Inferior parietal cortex (tissue), 1 donor: ENCODE results near the gene KCTD21.
A peak's percentile ranks its signal among the peaks of the same experiment; 100 is the strongest.
"Not testable (repeated sequence)": the region's sequence is repeated elsewhere in the genome, so short reads cannot be mapped to it uniquely, and the experiment has no call there.

Experiments used
- DNase-seq: peaks from one replicate; pipeline ENCODE4 v3.0.0-alpha.2; 2016; ENCODE audit errors: extremely low spot score

KCTD21 gene, protein sequence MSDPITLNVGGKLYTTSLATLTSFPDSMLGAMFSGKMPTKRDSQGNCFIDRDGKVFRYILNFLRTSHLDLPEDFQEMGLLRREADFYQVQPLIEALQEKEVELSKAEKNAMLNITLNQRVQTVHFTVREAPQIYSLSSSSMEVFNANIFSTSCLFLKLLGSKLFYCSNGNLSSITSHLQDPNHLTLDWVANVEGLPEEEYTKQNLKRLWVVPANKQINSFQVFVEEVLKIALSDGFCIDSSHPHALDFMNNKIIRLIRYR

DNA sequence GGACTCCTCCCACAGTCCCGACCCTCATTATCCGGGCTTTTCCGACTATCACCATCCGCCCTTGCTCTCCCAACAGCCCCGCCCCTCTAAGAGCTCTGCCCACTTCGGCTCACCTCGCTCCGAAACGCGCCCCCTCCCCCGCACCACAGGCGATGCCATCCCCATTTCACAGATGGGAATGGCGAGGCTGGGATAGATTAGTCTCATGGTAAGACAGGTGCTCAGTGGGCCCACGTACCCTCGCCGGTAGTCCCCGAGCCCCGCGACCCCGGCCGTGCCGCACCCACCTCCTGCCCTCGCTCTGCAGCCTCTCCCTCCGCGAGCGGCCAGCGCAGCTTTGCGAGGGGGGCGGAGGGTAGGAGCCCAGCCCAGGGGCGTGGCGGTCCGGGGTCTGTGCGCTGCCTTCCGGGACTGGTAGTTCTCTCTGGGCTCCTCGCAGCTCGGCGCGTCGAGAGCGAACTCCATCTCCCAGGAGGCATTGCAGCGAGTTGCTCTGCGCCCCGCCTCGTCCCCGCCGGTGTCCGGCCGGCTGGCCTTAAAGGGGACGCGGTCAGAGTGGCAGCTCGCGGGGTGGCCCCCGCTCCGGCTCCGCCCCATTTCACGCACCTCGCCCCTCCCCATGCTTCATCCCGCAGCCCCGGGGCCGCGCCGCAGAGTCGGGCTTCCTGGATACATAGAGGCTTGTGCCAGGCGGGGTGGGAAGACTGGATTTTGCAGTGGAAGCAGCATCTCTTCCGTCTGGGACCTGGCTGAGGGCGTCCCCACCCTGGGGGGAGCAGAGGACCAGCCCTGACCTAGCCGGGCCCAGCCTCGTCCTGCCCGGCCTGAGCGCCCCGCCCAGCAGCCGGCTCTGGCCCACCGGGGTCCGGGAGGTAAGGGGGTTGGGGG is at the start of gene KCTD21, which contains the start of gene USP35:
Gene KCTD21 (minus strand): TSS at position 341 of the 888 bp plus-strand sequence. CDS start 14,072 bp downstream, outside the sequence.
Gene USP35 (plus strand): TSS at position 634 of the 888 bp plus-strand sequence. CDS start 7,327 bp downstream, outside the sequence.
- DNase-seq: peak; percentile 96

DNA sequence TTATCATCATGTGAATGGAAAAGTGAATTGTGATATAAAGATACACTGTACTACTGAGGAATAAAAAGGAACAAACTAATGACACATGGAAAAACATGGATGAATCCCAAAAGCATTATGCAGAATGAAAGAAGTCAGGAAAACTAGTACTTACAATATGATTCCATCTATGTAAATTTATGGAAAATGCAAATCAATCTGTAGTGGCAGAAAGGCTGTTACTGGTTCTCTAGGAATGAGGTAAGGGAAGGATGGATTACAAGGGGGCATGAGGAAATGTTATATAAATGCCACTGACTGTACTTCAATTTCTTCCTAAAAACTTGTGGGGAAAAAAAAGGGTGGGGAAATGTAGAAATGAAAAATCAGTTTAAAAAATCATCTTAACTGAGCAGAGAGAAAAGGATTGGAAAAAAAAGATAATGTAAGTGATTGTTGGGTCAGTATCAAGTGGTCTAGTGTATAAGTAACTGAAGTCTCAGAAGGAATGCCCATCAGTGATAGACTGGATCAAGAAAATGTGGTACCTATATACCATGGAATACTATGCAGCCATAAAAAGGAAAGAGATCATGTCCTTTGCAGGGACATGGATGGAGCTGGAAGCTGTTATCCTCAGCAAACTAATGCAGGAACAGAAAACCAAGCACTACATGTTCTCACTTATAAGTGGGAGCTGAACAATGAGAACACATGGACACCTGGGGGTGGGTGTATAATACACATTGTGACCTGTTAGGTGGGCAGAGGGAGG is 49.0 kb upstream of the KCTD21 start:
- DNase-seq: no peak

DNA sequence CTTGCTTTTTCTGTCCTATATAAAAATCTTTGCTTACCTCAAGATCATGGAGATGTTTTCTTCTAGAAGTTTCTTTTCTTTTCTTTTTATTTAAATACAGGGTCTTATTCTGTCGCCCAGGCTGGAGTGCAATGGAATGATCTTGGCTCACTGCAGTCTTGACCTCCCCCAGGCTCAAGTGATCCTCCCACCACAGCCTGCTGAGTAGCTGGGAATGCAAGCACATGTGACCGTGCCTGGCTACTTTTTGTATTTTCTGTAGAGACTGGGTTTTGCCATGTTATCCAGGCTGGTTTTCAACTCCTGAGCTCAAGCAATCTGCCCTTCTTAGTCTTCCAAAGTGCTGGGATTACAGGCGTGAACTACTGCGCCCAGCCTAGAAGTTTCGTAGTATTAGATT is 45.6 kb upstream of the KCTD21 start:
- DNase-seq: no peak

DNA sequence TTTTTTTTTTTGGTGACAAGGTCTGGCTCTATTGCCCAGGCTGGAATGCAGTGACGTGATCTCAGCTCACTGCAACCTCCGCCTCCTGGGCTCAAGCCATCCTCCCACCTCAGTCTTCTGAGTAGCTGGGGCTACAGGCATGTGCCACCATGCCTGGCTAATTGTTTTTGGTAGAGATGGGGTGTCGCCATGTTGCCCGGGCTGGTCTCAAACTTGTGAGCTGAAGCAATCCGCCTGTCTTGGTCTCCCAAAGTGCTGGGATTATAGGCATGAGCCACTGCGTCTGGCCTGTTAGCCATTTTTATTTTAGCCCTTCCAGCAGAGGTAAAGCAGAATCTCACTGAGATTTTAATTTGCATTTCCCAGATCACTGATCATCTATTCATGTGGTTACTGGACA is 44.6 kb upstream of the KCTD21 start:
- not testable (repeated sequence) for DNase-seq

DNA sequence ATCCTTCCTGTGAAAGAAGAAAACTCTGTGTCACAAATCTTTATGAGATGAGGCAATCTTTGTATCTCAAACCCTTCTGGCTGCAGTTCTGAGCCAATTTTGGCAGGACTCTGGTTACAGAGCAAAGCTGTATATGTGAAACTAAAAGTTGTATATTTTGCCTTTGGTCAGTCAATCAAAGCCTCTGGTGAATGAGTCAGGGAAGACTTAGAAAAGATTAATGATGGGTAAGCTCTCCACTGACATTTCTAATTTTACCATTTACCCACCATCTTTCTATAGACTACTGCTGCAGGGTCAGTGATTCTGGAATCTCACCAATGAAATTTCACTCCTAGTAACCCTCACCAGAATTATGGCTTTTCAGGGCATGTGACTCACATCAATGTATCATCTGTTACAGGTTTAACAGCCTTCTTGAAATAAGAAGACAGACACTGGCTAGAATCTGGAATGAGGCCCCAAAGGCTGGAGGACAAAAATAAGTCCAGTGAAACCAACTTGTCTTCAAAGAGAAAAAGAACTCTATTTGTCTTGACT is 43.6 kb upstream of the KCTD21 start:
- DNase-seq: no peak

DNA sequence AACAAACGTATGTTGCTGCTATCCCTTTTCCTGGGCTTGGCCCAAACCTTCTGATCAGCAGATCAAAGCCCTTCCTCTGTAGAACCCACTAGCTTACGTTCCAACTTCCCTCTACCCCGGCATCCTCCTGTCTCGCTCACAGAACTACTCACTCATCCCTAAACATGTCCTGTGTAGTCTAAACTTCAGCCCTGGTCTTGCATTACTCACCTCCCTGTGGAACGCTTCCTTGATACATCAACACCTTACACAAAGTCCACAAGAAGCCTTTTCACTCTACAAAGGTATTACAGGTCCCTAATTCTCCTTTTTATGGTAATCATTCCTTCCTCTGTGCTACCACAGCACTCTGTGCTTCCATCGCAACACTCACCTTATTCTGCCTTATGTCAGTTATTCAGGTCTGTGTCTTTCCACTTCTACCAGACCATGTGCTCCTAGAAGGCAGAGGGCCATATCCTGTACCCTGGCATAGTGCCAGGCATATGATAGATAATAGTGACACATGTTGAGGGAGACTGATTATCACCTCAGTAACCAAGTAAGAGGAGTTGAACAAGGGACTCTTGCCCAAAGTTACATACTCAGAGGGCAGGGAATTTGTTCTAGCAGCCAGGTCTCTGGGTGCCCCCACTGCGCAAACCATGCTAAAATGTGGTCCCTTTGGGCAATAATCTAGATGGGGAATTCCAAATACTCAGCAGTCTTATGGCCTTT is 41.9 kb upstream of the KCTD21 start:
- no peak for DNase-seq

DNA sequence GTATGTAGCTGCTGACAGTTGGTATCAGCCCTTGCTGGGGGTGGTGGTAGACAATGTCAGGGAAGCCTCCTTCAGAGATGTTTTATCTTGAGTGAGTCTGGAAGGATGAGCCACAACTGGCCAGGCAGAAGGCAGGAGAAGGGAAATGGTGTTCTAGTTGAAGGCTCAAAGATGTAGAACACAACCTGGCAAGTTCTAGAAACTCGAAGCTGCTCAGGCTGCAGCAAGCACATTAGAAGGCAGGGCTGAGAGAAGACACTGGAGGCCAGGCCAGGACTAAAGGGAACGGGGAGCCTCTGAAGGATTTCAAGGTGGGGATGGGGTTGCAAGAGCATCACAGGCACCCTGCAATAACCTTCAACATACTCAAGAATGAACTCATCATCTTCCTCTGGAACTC is 40.7 kb upstream of the KCTD21 start:
- no peak for DNase-seq

DNA sequence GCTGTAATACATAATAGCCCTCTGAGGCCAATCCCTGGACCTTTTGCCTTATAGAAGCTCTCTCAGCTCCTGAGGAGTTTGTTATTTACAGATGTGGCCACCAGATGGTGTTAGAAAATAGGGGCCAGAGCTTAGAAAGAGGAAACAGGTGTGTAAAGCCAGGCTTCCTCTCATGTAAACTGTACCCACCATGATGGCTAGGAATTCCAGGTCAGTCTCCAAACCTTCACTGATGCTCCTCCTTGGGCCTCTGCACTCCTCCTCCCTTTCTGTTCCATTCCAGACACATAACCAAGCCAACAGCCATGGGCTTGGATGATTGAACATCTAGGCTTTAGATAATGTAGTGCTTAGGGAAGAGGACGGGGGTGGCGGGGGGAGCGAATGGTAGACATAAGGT is 40.0 kb upstream of the KCTD21 start:
- DNase-seq: peak; percentile 82

DNA sequence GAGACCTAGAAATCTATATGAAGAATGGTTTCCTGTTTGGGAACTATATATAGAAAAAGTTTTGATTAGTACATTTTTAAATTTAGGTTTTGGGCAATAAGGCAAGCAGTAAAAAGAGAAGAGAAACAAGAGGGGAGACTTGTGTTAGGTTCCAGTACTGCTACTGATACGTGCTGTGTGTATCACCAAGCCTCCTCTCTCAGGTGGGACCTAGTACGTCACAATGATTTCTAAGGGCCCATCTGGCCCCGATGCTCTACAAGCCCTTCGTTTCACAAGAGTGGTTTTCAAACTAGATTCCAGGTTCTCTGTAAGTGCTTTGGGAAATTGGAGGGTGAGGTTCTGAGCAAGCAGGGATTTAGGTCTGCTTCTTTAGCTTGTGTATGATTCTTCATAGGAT is 39.5 kb upstream of the KCTD21 start:
- DNase-seq: no peak

DNA sequence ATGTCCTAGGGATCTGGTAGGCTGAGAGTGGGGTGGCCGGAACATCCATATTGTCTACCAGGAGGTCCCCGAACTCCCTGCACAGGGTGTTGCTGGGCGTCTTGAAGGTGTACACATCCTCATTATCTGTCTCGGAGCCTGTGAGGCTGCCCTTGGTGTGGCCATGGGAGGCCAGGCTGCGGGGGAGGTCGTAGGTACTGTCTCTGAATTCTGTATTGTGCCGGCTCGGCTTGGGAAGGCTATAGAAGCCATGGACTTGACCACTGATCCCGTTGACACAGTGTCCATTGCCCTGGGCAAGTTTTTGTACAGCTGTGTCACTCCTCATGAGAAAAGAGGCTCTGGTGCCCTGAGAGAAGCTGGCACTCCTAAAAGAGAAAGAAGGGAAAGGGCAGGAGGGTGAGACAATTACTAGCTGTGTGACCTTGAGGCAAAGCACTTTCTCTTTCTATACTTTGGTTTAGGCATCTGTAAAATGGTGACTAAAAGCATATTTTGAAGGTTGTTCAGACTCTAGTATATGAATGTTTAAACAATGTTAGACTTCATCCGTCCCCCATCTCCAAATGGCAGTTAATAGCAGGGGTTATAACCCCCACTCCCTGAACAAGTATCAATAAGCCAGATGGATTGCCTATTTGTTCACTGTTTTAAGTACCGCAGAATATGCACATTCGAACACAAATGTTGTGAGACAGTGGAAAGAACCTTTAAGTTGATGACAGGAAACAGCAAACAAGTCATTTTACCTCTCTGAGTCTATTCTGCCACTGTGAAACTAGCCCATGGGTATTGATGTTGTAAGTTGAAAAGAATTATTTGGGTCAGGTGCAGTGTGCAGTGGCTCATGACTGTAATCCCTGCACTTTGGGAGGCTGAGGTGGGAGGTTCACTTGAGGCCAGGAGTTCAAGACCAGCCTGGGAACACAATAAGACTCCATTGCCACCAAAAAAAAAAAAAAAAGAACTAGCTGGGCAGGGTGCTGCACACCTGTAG is 38.6 kb upstream of the KCTD21 start:
- no peak for DNase-seq

DNA sequence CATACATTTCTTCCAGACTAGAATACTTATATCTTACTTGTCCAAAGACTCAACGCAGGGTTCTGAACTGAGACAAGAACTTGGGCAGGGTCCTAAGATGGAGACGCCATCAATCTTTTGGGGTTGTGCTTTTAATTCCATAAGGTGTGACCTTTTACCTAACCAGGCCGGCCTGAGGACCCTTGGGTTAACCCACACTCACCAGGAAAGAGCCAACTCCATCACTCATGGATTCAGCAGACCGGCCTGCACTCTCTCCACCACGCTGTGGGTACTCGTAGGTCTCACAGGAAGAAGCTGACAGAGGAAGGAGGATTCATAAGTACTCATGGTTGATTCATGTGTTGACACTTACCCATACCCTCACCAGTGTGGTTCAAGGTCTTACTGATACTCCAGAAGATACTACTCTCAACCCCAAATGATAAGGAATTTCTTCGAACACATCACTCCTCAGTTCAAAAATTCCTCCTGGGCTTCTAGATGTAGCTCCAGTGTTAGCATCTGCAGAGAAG is 36.5 kb upstream of the KCTD21 start:
- no peak for DNase-seq

DNA sequence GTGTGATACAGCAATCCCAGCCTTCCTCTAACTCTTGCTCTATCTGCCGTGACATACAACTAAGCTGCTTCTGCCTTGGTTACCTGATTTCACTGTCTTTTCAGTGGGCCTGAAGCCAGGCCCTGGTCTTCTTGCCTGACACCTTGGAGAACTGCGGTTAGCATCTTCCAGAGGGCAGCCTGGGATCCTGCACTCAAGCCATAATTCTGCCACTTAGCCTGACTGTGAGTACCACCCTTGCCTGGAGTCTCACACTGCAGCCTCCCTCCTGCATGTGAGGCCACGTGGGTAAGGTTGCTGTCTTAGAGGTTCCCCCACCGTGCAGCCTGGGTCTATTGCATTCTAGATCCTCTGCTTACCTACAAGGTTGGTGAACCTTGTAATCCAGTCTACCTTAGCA is 36.1 kb upstream of the KCTD21 start:
- no peak for DNase-seq

DNA sequence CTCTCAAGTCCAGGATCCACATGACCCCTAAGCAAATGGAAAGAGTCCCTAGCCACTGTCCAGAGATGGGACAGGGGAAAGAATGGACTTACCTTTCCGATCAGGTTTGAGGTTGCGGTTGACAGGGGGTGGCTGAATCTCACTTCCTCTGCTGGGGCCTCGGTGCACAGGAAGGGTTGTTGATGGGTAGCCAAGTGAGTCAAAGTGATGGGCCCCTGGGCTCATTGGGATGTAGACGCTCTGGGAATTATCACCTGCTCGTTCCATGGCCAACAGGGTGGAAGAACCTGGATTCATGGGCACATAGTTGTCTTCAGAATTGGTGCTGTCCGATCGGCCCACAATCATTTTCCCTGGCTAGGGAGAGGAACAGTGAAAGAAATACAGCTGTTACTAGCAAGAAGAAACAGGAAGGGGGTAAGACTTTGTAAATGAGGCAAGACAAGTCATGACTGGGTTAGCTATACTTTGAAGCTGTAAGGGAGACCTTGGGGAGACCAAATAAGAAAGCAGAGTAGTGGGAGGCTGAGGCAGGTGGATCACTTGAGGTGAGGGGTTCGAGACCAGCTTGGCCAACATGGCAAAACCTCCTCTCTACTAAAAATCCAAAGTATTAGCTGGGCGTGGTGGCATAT is 35.0 kb upstream of the KCTD21 start:
- DNase-seq: no peak

DNA sequence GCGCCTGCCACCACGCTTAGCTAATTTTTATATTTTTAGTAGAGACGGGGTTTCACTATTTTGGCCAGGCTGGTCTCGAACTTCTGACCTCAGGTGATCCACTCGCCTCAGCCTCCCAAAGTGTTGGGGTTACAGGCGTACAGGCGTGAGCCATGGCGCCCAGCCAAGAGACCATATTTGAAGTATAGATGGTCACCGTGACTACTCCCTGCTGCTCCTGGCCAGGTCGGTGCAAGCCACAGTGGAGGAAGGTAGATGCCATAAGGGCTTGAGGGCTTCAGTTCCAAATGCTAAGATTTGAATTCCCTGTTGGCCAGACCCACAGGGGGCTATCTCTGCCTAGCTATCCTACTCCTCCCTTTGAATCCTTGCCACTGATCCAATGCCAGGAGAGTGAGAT is 34.3 kb upstream of the KCTD21 start:
- DNase-seq: not testable (repeated sequence)

DNA sequence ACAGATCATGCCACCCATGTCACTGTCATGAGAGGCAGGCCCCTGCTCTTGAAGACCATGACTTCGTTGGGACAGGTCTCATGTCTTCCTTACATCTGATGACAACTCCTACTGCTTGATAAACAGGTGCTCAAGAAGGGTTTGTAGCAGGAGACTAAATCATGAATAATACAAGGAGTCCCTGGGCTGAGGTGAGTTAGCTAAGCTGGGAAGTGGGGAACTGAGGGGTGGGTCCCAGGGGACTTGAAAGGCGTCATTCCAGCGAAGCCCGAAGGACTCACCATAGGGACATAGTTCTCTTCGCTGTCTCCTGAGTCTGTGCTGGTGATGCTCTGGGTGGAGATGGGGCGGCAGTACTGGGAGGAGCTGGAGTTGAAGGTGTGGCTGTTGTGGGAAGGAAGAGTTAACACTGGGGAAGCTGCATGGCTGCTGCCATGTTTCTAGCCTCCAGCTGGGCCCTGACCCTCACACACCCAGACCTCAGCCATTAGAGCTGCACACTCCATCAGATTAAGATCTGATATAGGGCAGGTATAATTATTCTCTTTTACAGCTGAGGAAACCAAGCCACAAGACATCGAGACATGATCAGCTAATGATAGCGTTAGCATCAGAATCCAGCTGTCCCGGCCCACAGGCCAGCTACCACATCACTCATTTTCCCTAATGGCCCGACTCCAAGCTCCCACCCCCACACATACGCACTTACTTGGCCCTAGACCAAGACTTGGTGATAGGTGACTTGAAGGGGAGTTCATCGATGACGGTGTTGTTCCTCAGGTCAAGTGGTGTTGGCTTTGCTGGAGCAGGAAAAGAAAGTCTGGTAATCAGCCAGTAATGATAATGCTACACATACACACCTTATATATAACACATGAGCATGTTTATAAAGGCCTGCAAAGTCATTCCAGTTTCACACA is 33.2 kb upstream of the KCTD21 start:
- no peak for DNase-seq

DNA sequence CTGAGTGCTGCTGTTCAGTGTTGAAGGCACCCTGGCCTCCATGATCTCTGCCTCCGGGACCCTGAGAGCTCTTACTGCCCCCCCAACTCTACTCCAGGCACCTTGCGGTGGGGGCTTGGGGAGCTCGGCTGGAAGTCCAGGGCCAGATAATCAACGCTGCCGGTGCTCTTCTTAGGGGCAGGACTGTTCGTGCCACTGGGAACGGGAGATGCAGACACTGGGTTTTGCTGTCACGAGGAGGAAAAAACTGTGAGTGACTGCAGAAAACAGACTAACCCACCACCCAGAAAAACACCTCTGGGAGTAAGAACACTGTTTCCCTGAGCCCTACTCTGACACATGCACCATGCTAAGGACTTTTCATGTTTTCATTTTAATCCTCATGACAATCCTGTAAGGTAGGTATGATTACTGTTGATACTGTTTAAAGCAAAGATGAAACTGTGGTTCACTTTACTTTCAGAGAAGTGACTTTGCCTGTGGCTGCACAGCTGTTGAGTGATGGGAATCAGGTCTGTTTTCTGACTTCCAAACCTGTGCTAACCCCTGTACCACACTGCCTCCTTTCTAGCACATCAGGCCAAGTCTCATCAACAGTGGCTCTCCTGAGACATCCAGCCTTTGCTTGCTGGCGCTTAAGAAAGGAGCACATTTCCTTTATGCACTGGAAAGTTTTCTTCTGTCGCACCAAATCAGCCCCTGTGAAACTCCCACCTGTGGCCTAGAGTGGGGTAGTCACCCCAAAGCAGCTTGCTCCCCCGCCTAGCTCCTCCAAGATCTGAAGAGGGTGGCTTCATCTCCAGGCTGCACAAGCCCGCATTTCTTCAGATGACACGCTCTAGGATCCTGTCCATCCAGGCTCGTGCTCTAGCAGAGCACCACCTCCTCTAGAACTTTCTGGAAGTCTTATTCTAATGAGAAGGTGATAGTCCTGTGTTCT is 32.1 kb upstream of the KCTD21 start:
- DNase-seq: no peak
